ENCODE results near the gene PTK6.

PTK6 gene

DNA sequence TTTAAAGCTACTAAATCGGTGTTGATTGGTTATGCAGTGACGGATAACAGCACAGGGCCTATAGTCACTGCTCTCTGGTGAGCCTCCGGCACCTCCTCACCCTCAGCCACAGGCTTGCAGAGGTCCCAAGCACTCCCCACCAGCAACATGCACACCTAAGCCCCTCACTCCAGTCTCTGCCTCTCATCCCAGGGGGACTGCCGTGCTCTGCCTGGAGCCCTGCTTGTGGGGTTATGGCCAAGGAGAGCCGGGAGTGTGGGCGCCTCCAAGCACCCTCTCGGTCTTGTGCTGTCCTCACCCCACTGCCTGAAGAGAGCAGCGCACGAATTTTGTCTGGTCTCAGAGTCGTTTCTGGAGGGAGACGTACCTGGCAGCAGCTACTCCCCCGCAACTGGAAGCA lies 31.5 kb downstream of the PTK6 start:
- DNase-seq (ENCODE audit: low spot score), result no peak

DNA sequence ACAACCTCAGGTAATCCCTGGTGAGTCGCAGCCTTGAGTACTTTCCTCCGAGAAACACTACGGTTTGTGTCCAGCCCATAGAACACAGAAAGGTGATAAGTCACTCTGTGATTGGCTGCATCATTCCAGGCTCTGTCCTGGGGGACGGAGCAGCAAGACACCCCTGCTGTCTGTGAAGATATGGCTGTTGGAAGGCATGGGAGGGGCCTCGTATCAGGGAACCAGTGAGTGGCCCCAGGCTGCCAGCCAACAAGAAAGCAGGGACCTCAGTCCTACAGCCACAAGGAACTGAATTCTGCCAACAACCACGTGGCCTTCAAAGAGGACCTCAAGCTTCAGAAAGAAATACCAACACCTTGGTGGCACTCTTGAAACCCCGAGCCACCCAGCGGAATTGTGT lies 31.9 kb downstream of the PTK6 start:
- no peak for DNase-seq (ENCODE audit: low spot score)

DNA sequence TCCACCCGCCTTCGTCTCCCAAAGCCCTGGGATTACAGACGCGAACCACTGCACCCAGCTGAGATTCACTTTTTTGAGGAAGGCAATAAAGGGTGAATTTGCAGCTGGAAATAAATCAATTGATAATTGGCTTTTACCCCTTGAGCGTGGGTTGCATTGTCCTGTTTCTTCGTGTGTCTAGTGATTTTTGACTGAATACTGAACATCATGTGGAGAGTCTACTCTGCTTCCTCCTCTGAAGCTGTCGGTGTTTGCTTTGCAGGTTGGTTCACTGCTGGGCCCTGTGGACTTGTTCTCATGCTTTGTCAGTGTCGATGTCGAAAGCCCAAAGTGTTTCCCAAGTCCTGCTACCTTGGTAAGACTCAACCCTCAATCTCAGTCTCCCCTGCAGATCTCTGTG lies 32.5 kb downstream of the PTK6 start:
- DNase-seq (ENCODE audit: low spot score), result no peak

DNA sequence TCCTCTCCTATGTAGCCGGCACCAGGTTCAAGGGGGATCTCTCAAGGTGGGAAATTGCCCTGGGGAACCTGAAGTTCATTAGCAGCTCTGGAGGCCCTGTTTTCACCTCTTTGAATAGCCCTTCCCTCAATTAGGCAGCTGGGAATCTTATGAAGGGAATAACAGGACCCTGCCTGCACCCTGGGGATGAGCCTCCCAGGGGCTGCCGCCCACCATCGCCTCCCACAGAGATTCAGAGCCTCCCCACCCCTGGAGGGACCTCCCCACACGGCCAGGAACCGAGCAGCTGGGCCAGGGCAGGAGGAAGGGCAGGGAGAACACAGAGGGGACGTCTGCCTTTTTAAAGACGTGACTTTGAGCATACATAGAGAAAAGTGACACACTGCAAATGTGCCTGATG lies 33.7 kb downstream of the PTK6 start:
- DNase-seq (ENCODE audit: low spot score), result no peak

DNA sequence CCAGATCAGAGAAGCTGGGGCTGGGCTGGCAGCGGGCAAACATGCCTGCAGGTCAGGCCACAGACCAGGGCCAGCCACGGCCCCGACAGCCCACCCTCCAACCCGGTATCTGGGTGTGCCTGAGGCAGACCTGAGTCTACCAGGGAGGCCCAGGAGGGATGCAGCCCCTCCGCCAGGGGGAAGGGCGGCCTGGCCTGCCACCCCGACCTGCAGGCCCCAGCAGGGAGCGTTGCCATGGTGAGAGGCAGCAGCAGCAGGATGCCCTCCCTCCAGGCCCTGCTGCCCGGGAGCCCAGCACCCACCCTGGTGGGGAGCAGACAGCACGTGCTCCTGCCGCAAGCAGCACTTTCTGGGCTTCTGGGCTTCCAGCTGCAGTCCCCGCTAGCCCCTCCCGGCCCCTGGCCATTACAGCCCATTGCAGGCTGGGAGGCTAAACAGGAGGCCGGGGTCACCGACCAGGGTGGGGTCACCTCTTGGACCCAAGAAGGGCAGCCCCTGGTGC lies 34.5 kb downstream of the PTK6 start:
- DNase-seq (ENCODE audit: low spot score), result no peak

DNA sequence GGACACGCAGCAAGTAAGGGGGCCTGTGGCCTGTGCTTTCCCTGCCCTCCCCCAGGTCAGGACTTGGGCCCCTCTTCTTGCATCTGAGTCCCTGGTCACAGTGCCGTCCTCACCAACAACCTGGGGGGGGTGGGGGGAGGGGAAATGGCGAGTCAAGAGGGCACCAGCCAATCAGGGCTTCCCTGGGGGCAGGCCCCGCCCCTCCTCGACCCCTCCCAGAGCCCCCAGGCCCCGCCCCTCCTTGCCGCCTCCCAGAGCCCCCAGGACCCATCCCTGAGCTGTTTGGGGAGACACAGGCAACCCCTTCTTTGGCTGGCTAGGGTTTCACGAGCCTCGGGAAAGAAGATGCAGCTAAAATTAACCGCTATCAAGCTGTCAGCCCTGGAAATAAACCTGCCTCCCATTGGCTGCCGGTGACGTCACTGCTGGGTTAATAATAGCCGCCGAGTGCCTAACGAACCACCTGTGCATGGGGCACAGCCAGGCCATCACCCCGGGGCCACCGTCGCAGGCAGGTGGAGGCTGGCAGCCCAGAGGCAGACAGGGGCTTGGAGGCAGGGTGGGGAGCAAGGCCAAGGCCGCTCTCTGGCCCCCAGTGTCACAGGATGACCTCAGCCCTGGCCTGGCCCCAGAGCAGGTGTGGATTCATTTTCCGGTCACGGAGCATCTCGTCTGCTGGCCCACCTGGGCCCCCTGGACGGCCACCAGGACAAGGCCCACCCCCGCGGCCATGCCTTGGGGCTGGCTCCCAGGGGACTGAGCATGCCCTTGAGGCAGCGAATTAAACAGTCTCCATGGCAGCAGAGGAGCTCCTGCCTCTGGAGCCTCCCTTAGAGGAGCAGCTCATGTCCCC lies 35.1 kb downstream of the PTK6 start:
- DNase-seq (ENCODE audit: low spot score), result peak; percentile 30

DNA sequence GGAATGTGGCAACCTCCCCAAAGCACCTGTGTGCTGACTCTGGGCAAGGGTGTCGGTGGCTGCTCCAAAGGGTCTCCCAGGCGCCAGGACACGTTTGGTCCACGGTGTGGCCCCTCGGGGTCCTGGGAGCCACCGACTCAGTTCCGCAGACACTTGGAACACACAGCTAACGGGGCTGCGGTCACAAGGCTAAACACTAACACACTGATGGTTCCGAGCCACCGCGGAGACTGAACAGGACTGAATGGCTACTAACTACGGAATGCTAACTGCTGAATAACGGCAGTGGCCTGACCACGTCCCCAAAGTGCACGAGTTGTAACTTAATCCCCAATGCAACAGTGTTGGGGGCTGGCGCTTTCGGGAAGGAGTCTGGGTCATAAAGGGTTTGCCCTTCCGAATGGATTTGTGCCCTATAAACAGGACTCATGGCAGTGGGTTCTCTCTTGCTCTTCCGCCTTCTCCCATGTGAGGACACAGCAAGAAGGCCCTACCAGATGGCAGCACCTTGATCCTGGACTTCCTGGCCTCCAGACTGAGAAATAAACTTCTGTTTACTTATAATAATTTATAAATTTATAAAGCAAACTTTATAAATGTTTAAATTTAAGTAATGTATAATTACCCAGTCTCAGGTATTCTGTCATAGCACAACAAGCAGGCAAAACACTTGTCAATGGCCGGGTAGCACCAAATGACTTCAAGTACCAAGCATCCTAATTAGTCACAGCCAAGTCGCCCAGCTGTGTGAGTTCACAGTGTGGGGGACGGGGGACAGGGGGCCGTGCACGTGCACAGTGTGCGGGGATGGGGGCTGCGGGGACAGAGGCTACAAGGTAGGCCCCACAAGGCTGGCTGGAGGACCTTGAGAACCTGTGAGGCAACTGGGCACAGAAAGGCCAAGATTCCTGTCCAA lies 36.0 kb downstream of the PTK6 start:
- DNase-seq (ENCODE audit: low spot score), result peak; percentile 20

DNA sequence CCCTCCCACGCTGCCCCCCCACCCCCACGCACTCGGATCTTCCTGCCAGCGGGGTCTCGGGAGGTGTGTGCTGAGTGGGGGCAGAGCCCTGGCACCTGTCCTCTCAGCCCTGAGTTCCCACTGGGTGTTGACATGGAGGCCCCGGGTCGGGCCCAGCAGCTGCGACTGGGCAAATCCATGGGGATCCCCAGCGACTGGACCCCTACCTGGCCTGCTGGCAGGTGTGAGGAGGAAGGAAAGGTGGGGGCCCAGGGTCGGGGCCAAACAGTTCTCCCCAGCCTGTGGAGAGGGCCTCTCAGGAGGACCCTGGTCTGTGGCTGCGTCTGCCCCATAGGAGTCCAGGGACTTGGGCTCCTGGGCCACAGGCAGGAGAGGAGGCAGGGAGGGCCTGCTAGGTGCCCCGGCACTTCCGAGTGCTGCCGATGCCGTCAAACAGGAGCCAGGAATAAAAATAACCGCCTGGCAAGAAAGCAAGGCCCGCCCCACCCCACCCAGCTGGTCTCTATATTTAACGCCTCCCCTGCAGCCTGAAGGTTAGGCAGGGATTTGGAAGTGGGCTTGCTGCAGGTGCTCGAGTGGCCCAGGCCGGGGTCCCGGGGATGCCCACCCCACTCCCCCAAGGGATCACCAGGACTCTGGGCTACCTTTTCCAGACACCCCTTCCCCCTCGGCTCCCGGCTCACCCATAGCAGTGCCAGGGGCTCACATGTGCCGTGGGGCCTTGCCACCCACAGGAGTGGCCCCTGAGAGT lies 36.9 kb downstream of the PTK6 start:
- no peak for DNase-seq (ENCODE audit: low spot score)

DNA sequence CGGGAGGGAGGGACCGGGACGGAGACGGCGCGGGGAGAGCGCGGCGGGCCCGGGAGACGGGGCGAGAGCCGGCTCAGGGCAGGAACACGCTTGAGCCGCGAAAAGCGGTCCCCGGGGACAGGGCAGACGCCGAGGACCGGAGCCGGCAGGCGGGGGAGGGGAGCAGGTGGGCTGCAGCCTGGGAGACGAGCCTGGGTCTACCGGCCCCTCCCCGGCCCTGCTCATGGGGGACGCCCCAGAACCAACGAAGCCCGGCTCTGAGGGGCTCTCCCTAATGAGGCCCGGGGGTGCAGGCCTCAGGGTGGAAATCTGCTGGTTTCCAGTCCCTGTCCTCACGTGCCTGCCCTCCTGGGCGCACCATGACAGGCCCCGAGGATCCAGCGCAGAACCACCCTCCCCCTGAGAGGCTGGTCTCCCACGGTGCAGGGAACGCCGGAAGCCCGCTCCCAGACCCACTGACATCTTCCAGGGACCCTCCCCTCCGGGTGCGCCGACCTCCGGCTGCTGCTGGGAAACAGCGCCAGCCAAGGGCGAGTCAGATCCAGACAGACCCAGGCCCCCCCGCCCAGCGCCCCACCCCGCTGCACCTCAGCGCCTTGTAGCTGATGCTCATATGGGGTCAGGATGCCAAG lies 37.7 kb downstream of the PTK6 start:
- no peak for DNase-seq (ENCODE audit: low spot score)

DNA sequence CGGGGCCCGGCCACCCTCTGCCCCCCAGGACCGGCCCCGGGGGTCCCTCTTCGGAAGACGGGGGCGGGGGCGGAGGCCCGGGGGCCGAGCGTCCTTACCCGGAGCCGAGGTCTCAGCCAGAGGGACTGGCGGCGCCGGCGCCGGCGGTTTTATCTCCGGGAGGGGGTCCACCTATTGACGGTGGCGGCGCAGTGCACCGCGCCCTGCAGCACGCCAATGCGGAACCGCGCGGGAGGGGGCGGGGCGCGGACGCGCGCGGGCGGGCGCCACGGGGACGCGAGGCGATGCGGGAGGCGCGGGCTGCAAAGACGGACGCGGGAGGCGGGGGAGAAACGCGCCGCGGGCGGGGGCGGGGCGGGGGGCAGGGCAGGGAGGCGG lies 38.2 kb downstream of the PTK6 start, which contains the start of gene EEF1A2:
Gene EEF1A2 (minus strand): TSS at position 124 of the 378 bp plus-strand sequence. CDS start 1,320 bp downstream, outside the sequence.
- no peak for DNase-seq (ENCODE audit: low spot score)

DNA sequence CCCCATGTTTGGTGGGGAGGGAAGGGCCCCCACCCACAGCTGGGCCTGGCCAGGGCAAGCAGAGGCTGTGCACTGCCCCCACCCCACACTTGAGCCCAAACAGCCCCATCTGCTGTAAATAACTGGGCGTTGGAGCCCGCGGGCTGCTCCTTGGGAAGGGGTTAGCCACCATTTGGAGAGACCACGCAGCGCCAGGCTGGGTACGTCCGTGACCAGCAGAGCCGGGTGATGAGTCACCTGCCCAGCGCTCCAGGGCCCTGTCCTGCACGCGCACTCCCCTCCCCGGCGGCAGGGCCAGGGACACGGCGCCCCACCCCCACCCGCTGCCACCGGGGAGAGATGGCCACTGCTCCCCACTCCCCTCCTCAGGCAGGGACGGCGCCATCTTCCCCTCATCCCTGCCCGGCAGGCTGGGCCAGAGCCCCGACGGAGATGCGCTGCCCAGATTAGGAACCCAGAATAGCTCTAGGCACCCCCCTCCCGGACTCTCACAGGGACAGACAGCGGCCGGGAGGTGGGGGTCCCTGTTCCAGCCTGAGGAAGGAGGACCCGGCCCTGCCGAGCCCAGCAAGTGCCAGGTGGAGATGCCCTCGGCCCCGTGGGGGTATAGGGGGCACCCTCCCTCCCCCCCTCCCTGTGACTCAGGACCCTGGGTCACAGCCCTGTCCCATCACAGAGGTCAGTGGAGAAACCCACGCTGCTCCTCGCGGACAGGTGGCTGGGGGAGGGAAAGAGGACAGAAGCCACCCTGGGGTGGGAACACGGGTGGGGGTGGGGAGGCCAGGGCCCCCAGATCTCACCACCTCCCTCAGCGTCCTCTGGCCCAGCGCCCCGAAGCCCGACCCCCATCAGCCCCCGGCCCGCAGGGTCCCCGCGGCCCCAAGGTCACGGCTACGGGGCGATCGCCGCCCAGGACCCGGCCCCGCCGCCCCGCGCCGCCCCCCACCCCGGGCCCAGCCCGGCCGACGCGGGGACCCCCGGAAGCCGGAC lies 38.9 kb downstream of the PTK6 start:
- DNase-seq (ENCODE audit: low spot score), result peak; percentile 58

DNA sequence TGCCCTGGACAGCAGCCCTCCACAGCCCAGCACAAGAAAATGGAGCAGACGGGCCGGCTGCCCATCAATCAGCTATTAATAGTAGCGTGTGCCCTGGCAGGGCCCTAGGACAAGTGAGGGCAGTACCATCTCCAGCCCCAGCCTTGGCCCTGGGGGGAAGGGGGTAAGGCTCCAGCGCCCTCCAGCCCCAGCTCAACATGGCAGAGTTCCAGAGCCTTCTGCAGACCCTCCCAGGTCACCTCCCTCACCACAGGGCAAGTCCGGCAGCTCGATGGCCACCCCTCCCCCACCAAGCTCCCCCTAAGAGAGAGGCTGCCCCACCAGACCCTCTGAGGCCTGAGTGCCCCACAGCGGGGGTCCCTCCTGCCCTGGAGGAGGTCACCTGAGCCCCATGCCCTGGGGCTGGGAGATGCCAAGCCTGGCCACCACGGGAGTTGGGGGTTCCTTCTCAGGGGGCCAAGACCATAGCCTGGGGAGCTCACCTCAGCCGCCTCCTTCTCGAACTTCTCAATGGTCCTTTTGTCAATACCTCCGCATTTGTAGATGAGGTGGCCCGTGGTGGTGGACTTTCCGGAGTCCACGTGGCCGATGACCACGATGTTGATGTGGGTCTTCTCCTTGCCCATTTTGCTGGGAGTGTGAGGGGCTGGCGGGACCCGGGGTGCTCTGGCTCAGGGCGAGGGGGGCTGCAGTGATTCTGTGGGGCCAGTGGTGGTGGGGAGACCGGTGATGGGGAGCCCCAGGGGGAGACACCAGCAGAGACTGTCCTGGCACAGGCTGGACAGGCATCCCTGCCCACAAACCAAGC lies 39.8 kb downstream of the PTK6 start:
- no peak for DNase-seq (ENCODE audit: low spot score)

DNA sequence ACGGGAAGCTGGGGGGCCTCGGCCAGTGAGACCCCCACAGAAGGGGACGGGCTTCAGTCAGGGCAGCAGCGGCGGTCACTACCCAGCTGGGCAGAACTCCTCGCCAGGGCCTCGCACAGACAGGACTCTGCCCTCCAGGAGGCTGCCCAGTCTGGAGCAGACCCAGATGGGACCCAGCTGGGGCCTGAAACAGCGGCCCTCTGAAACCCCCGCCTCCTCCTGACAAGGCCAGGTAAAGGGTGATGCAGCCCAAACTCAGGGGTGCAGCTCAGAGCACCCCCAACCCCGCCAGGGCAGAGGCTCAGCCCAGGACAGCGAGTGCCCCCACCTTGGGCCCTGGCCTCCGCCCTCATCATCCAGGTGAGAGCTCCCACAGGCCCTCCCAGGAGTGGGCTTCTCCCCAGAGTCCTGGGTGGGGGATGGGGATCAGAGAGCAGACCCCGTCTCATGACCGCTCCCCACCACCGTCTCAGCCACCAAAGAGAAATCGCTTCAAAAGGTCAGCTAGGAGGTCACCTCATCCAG lies 40.5 kb downstream of the PTK6 start:
- DNase-seq (ENCODE audit: low spot score), result no peak

DNA sequence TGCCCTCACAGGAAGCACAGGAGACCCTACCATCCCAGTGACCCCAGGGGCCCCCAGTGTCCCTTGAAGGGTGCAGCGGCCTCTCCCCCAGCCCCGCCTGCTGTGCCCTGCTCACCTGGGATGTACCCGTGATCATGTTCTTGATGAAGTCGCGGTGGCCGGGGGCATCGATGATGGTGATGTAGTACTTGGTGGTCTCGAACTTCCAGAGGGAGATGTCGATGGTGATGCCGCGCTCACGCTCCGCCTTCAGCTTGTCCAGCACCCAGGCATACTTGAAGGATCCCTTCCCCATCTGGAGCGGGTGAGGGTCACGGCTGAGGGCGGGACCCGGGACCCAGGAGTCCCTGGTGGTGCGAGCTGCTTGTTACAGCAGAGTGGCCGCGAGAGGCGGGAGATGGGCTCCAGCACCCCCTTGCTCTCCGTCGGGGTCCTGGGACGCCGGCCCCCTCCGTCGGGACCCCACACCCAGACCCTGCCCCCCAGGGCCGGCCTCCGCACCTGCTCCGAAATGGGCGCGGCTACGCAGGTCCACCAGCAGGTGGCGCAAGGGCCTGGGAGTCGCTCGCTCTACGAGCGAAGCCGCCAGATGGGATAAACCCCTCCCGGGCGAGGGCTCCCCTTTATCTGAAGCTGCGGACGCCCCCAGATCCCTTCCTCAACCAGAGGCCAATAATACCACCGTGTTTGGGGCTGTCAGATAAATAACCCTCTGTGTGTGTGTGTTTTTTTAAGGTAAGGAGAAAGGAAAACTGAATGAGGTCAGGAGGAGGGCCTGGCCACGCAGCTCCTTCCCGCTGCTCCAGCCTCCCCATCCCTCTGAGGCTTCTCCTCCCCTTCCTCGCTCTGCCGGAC lies 41.2 kb downstream of the PTK6 start:
- peak; percentile 55 for DNase-seq (ENCODE audit: low spot score)

DNA sequence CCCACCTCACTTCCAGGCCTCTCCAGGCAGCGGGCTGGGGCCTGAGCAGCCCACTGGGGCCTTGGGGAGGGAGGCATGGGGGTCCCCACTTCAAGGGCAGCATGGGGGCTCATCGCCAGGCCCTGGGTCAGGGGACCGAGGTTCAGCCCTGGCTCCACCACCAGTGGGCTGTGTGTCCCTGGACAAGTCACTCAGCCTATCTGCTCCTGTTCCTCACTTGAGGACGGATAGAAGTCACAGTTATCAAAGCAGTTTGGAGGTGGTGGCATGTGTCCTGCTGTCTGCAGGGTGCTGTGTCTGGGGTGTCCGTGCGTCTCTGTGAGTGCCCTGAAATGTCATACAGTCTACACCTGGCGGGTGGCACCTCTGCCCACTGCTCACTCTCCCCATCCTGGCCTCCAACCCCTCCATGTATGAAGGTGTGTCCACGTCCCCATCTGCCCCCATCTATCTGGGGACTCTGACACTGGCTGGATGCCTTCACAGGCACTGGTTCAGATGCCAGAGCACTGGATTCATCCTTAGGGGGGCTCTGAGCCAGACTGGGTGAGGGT lies 41.9 kb downstream of the PTK6 start:
- DNase-seq (ENCODE audit: low spot score), result no peak

DNA sequence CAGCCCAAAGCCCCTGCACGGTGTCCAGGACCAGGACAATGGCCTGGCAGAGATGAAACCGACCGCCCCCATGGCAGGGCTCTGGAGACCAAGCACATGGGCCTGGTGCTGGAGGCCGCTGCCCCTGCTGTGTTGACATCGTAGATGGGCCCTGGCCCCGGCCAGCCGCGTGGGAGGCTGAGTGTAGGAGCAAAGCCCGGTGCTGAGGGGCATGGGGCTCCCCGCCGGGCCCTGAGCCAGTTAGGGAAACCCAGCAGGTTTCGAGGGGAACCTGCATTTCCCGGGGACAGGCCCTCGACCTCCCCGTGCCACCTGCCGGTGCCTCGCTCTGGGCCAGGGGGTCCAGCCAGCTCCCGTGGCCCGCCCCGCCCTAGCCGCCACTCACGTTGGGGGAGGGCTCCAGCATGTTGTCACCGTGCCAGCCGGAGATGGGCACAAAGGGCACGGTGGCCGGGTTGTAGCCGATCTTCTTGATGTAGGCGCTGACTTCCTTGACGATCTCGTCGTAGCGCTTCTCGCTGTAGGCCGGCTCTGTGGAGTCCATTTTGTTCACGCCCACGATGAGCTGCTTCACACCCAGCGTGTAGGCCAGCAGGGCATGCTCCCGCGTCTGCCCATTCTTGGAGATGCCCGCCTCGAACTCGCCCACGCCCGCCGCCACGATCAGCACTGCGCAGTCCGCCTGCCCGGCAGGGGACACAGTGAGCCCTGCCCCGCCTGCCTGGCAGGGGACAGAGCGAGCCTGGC lies 42.6 kb downstream of the PTK6 start:
- no peak for DNase-seq (ENCODE audit: low spot score)

DNA sequence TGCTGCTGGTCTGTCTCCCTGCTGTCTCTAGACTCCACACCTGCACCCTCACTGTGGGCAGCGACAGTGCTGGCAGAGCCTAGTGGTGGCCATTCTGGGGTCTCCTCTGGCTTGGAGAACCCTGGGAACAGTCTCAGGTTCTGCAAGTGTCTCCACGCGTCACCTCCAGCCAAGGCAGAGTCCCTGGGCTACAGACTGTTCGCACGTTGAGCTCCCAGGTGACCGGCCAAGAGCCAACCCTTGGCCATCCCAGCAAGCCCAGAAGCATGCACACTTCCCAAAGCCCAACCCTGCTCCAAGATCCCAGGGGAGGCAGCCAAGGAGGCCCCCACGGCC lies 43.1 kb downstream of the PTK6 start:
- DNase-seq (ENCODE audit: low spot score), result no peak

Data from kidney tubule cell (primary cell).